HEK293 (cell line): ENCODE results near the gene CLDN7.

Experiments
- CTCF ChIA-PET: fragments of 350-600 bp; formaldehyde crosslinking; extraction: SDS; loops from one replicate; lab custom pipeline; 2021; ENCODE audit warnings: antibody characterized with exemption; lab: Yijun Ruan, JAX
- POLR2A ChIA-PET: fragments of 300-600 bp; formaldehyde crosslinking; extraction: SDS; loops from one replicate; lab custom pipeline; 2020; ENCODE audit warnings: antibody characterized with exemption, inconsistent platforms; lab: Yijun Ruan, JAX
- H3K27ac ChIP-seq: fragments of 200-500 bp; sonication (Bioruptor generic); 2 replicates; pipeline ENCODE4 v1.5.1; 2014; ENCODE audit warnings: low read depth, low read length, control low read depth, inconsistent platforms; ENCODE audit errors: extremely low read depth
- H3K36me3 ChIP-seq, 2 experiments: fragments of 200-500 bp in 1 of 2; sonication (Bioruptor generic) in 1 of 2; 1 replicate in 1 of 2; 2 replicates in 1 of 2; pipeline ENCODE4 v1.5.1; 2014 to 2017; ENCODE audit warnings: inconsistent platforms in 2 of 2, low read length in 2 of 2; ENCODE audit not compliant: control insufficient read depth in 2 of 2, insufficient read depth in 1 of 2
- H3K4me1 ChIP-seq: fragments of 200-500 bp; sonication (Bioruptor generic); 2 replicates; pipeline ENCODE4 v1.5.1; 2014; ENCODE audit warnings: mild to moderate bottlenecking, low read length, inconsistent platforms; ENCODE audit not compliant: control insufficient read depth, insufficient read depth
- H3K4me3 ChIP-seq: 2 replicates; pipeline ENCODE4 v1.5.1; 2011; ENCODE audit warnings: low read depth, mild to moderate bottlenecking, control low read depth, low read length, moderate library complexity
- H3K9me3 ChIP-seq: fragments of 200-500 bp; sonication (Bioruptor generic); 2 replicates; pipeline ENCODE4 v1.5.1; 2014; ENCODE audit warnings: low read depth, low read length, inconsistent platforms; ENCODE audit not compliant: control insufficient read depth, insufficient read depth
- BCL11B ChIP-seq: fragments of 450-650 bp; formaldehyde crosslinking; IDR thresholded peaks from 2 replicates; pipeline ENCODE4 v1.5.1; 2016; ENCODE audit warnings: low read depth, missing biosample characterization, missing genetic modification characterization
- GLI4 ChIP-seq: fragments of 450-650 bp; formaldehyde crosslinking; IDR thresholded peaks from 2 replicates; pipeline ENCODE4 v1.5.1; 2016; ENCODE audit warnings: missing biosample characterization, missing genetic modification characterization
- GLIS1 ChIP-seq: fragments of 450-650 bp; formaldehyde crosslinking; IDR thresholded peaks from 2 replicates; pipeline ENCODE4 v1.5.1; 2016; ENCODE audit warnings: missing biosample characterization, missing genetic modification characterization
- SALL2 ChIP-seq: fragments of 450-650 bp; formaldehyde crosslinking; IDR thresholded peaks from 2 replicates; pipeline ENCODE4 v1.5.0; 2017; ENCODE audit warnings: missing biosample characterization, mild to moderate bottlenecking, missing genetic modification characterization, borderline replicate concordance
- SETDB1 ChIP-seq: IDR thresholded peaks from one replicate; pipeline ENCODE4 v1.6.1; 2017; ENCODE audit warnings: mild to moderate bottlenecking, low read length, moderate library complexity, mixed read lengths; ENCODE audit not compliant: insufficient read length
- WT1 ChIP-seq: fragments of 450-650 bp; formaldehyde crosslinking; IDR thresholded peaks from 2 replicates; pipeline ENCODE4 v1.5.1; 2016; ENCODE audit warnings: missing biosample characterization, missing genetic modification characterization
- ZBTB11 ChIP-seq: fragments of 450-650 bp; formaldehyde crosslinking; conservative IDR thresholded peaks from 2 replicates; pipeline ENCODE4 v1.5.1; 2016; ENCODE audit warnings: low read depth, missing biosample characterization, missing genetic modification characterization
- ZBTB20 ChIP-seq: fragments of 450-650 bp; formaldehyde crosslinking; IDR thresholded peaks from 2 replicates; pipeline ENCODE4 v1.5.1; 2016; ENCODE audit warnings: missing biosample characterization, missing genetic modification characterization
- ZBTB21 ChIP-seq: fragments of 450-650 bp; formaldehyde crosslinking; IDR thresholded peaks from 2 replicates; pipeline ENCODE4 v1.5.1; 2017; ENCODE audit warnings: missing biosample characterization, missing genetic modification characterization
- ZBTB48 ChIP-seq: fragments of 450-650 bp; formaldehyde crosslinking; IDR thresholded peaks from 2 replicates; pipeline ENCODE4 v1.5.1; 2016; ENCODE audit warnings: missing biosample characterization, missing genetic modification characterization
- ZBTB8A ChIP-seq: fragments of 450-650 bp; formaldehyde crosslinking; IDR thresholded peaks from 2 replicates; pipeline ENCODE4 v1.5.1; 2016; ENCODE audit warnings: missing biosample characterization, missing genetic modification characterization
- ZFP69B ChIP-seq: fragments of 450-650 bp; formaldehyde crosslinking; IDR thresholded peaks from 2 replicates; pipeline ENCODE4 v1.5.1; 2016; ENCODE audit warnings: missing biosample characterization, missing genetic modification characterization
- ZNF266 ChIP-seq: fragments of 450-650 bp; formaldehyde crosslinking; IDR thresholded peaks from 2 replicates; pipeline ENCODE4 v1.5.1; 2016; ENCODE audit warnings: missing biosample characterization, missing genetic modification characterization, low read depth
- ZNF391 ChIP-seq: fragments of 450-650 bp; formaldehyde crosslinking; IDR thresholded peaks from 2 replicates; pipeline ENCODE4 v1.5.1; 2016; ENCODE audit warnings: low read depth, missing biosample characterization, missing genetic modification characterization, borderline replicate concordance
- ZNF501 ChIP-seq: fragments of 450-650 bp; formaldehyde crosslinking; IDR thresholded peaks from 2 replicates; pipeline ENCODE4 v1.5.1; 2016; ENCODE audit warnings: missing biosample characterization, missing genetic modification characterization
- ZNF548 ChIP-seq: fragments of 450-650 bp; formaldehyde crosslinking; IDR thresholded peaks from 2 replicates; pipeline ENCODE4 v1.5.1; 2016; ENCODE audit warnings: missing biosample characterization, missing genetic modification characterization
- ZNF555 ChIP-seq: fragments of 450-650 bp; formaldehyde crosslinking; conservative IDR thresholded peaks from 2 replicates; pipeline ENCODE4 v1.5.1; 2017; ENCODE audit warnings: missing biosample characterization, mild to moderate bottlenecking, missing genetic modification characterization, inconsistent platforms
- ZNF623 ChIP-seq: fragments of 450-650 bp; formaldehyde crosslinking; IDR thresholded peaks from 2 replicates; pipeline ENCODE4 v1.5.1; 2016; ENCODE audit warnings: missing biosample characterization, missing genetic modification characterization
- ZNF76 ChIP-seq: fragments of 450-650 bp; formaldehyde crosslinking; IDR thresholded peaks from 2 replicates; pipeline ENCODE4; 2016; ENCODE audit warnings: low read depth, missing biosample characterization, missing genetic modification characterization, borderline replicate concordance
- ZNF776 ChIP-seq: fragments of 450-650 bp; formaldehyde crosslinking; IDR thresholded peaks from 2 replicates; pipeline ENCODE4 v1.5.0; 2017; ENCODE audit warnings: missing biosample characterization, missing genetic modification characterization, borderline replicate concordance
- ZNF777 ChIP-seq: fragments of 450-650 bp; formaldehyde crosslinking; IDR thresholded peaks from 2 replicates; pipeline ENCODE4 v1.5.1; 2017; ENCODE audit warnings: missing biosample characterization, missing genetic modification characterization, borderline replicate concordance
- TF ChIP-seq, protein P1 (sequence below): fragments of 450-650 bp; formaldehyde crosslinking; IDR thresholded peaks from 2 replicates; pipeline ENCODE4 v1.5.1; 2016; ENCODE audit warnings: missing biosample characterization, missing genetic modification characterization
- TF ChIP-seq, protein P2 (sequence below): fragments of 450-650 bp; formaldehyde crosslinking; IDR thresholded peaks from 2 replicates; pipeline ENCODE4 v1.5.1; 2016; ENCODE audit warnings: missing biosample characterization, missing genetic modification characterization, low read depth
- TF ChIP-seq, protein P3 (sequence below): fragments of 450-650 bp; formaldehyde crosslinking; IDR thresholded peaks from 2 replicates; pipeline ENCODE4 v1.5.1; 2016; ENCODE audit warnings: missing biosample characterization, missing genetic modification characterization
- TF ChIP-seq, protein P4 (sequence below): fragments of 450-650 bp; formaldehyde crosslinking; IDR thresholded peaks from 2 replicates; pipeline ENCODE4 v1.5.1; 2016; ENCODE audit warnings: missing biosample characterization, missing genetic modification characterization, borderline replicate concordance

The CLDN7 gene

GRCh38 chr17:7238420-7239090 lies 23.7 kb downstream of the CLDN7 start:
- H3K36me3 ChIP-seq, result peaks cover 18 to 49% of the 10 kb centered on the region in 2 experiments
- CTCF ChIA-PET, result interaction anchor here (0.6 to 5.2 kb wide), 4 partner anchors 19 to 1827 kb away, joined by 3 to 33 read pairs (median 8); partner anchors contain the start of genes ACADVL, DLG4 and SLC2A4
- POLR2A ChIA-PET, result interaction anchor here (0.5 to 14.2 kb wide), 16 partner anchors 9 to 1170 kb away, joined by 3 to 284 read pairs (median 5); partner anchors contain the start of genes ACADVL, CTDNEP1, DLG4 and ELP5
- peaks cover 13% of the 10 kb centered on the region for H3K4me1 ChIP-seq
- peak overlapping the region; percentile 89 for H3K27ac ChIP-seq
- no peaks in the 10 kb centered on the region for H3K9me3 ChIP-seq
- H3K4me3 ChIP-seq, result peak overlapping the region; percentile 90
- TF ChIP-seq, protein P1, sequence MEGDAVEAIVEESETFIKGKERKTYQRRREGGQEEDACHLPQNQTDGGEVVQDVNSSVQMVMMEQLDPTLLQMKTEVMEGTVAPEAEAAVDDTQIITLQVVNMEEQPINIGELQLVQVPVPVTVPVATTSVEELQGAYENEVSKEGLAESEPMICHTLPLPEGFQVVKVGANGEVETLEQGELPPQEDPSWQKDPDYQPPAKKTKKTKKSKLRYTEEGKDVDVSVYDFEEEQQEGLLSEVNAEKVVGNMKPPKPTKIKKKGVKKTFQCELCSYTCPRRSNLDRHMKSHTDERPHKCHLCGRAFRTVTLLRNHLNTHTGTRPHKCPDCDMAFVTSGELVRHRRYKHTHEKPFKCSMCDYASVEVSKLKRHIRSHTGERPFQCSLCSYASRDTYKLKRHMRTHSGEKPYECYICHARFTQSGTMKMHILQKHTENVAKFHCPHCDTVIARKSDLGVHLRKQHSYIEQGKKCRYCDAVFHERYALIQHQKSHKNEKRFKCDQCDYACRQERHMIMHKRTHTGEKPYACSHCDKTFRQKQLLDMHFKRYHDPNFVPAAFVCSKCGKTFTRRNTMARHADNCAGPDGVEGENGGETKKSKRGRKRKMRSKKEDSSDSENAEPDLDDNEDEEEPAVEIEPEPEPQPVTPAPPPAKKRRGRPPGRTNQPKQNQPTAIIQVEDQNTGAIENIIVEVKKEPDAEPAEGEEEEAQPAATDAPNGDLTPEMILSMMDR (tag by site-specific recombination), result no peak
- peak; percentile 31; the same call in 1 of the 2 replicates for TF ChIP-seq ZBTB48 (tag by site-specific recombination)
- no peak for TF ChIP-seq ZBTB21 (tag by site-specific recombination)
- no peak for TF ChIP-seq ZNF776 (tag by site-specific recombination)
- TF ChIP-seq BCL11B (tag by site-specific recombination), result peak; percentile 40; the same call in 1 of the 2 replicates
- TF ChIP-seq ZNF623 (tag by site-specific recombination), result peak; percentile 16; the same call in 1 of the 2 replicates
- no peak for TF ChIP-seq GLI4 (tag by site-specific recombination)
- TF ChIP-seq ZNF777, result 0 out of 2 replicates have a peak, but pooled peaks have one; percentile 17
- TF ChIP-seq ZBTB20 (tag by site-specific recombination), result peak; percentile 93
- TF ChIP-seq ZNF76, result peak; percentile 87
- TF ChIP-seq, protein P2, sequence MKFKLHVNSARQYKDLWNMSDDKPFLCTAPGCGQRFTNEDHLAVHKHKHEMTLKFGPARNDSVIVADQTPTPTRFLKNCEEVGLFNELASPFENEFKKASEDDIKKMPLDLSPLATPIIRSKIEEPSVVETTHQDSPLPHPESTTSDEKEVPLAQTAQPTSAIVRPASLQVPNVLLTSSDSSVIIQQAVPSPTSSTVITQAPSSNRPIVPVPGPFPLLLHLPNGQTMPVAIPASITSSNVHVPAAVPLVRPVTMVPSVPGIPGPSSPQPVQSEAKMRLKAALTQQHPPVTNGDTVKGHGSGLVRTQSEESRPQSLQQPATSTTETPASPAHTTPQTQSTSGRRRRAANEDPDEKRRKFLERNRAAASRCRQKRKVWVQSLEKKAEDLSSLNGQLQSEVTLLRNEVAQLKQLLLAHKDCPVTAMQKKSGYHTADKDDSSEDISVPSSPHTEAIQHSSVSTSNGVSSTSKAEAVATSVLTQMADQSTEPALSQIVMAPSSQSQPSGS (tag by site-specific recombination), result no peak
- TF ChIP-seq GLIS1, result peak; percentile 30; the same call in 1 of the 2 replicates
- TF ChIP-seq ZNF501 (tag by site-specific recombination), result no peak
- TF ChIP-seq ZNF266 (tag by site-specific recombination), result 0 out of 2 replicates have a peak, but pooled peaks have one; percentile 25
- 0 out of 2 replicates have a peak, but pooled peaks have one; percentile 21 for TF ChIP-seq ZFP69B (tag by site-specific recombination)
- peak; percentile 43; the same call in 1 of the 2 replicates for TF ChIP-seq ZBTB8A (tag by site-specific recombination)
- no peak for TF ChIP-seq SALL2 (tag by site-specific recombination)
- no peak for TF ChIP-seq ZNF555 (tag by site-specific recombination)
- TF ChIP-seq, protein P3, sequence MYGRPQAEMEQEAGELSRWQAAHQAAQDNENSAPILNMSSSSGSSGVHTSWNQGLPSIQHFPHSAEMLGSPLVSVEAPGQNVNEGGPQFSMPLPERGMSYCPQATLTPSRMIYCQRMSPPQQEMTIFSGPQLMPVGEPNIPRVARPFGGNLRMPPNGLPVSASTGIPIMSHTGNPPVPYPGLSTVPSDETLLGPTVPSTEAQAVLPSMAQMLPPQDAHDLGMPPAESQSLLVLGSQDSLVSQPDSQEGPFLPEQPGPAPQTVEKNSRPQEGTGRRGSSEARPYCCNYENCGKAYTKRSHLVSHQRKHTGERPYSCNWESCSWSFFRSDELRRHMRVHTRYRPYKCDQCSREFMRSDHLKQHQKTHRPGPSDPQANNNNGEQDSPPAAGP, result no peak
- no peak for TF ChIP-seq ZNF391 (tag by site-specific recombination)
- TF ChIP-seq WT1 (tag by site-specific recombination), result no peak
- TF ChIP-seq ZNF548, result no peak
- TF ChIP-seq, protein P4, sequence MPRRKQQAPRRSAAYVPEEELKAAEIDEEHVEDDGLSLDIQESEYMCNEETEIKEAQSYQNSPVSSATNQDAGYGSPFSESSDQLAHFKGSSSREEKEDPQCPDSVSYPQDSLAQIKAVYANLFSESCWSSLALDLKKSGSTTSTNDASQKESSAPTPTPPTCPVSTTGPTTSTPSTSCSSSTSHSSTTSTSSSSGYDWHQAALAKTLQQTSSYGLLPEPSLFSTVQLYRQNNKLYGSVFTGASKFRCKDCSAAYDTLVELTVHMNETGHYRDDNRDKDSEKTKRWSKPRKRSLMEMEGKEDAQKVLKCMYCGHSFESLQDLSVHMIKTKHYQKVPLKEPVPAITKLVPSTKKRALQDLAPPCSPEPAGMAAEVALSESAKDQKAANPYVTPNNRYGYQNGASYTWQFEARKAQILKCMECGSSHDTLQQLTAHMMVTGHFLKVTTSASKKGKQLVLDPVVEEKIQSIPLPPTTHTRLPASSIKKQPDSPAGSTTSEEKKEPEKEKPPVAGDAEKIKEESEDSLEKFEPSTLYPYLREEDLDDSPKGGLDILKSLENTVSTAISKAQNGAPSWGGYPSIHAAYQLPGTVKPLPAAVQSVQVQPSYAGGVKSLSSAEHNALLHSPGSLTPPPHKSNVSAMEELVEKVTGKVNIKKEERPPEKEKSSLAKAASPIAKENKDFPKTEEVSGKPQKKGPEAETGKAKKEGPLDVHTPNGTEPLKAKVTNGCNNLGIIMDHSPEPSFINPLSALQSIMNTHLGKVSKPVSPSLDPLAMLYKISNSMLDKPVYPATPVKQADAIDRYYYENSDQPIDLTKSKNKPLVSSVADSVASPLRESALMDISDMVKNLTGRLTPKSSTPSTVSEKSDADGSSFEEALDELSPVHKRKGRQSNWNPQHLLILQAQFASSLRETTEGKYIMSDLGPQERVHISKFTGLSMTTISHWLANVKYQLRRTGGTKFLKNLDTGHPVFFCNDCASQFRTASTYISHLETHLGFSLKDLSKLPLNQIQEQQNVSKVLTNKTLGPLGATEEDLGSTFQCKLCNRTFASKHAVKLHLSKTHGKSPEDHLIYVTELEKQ (tag by site-specific recombination), result no peak
- no peak for TF ChIP-seq SETDB1
- TF ChIP-seq ZBTB11 (tag by site-specific recombination), result no peak
